ENCODE results near the gene INPP4B.

DNA sequence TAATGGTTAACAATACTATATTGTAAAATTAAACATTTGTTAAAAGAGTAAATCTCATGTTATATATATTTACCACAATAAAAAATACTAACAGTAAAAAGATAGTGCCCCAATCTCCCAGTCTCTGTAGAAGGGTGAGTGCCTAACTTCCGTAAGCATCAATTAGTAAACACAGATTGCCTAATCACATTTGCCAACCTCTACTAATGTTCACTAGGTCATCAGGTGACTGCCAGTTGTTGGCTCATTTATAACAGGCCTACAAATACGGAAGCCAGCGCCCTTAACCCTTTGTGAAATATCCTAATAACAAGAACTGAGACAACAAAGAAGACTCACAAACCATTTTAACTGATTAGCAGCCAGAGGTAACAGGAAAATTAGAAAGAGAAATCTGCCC is 345.1 kb downstream of the INPP4B start:
- TF ChIP-seq, protein P1, sequence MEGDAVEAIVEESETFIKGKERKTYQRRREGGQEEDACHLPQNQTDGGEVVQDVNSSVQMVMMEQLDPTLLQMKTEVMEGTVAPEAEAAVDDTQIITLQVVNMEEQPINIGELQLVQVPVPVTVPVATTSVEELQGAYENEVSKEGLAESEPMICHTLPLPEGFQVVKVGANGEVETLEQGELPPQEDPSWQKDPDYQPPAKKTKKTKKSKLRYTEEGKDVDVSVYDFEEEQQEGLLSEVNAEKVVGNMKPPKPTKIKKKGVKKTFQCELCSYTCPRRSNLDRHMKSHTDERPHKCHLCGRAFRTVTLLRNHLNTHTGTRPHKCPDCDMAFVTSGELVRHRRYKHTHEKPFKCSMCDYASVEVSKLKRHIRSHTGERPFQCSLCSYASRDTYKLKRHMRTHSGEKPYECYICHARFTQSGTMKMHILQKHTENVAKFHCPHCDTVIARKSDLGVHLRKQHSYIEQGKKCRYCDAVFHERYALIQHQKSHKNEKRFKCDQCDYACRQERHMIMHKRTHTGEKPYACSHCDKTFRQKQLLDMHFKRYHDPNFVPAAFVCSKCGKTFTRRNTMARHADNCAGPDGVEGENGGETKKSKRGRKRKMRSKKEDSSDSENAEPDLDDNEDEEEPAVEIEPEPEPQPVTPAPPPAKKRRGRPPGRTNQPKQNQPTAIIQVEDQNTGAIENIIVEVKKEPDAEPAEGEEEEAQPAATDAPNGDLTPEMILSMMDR (IDR thresholded peaks at IDR 0.05) = no peak
- no peak for TF ChIP-seq POLR2A (IDR thresholded peaks at IDR 0.05)

All from testis (tissue), 2 donors.